Measurements from ENCODE around the gene BRD4. TPM values are rescaled to one million over a fixed set of nuclear protein-coding genes. Genes with fewer than 3 reads are reported as not detected.

BRD4 gene
- polyA plus RNA-seq, 3 donors from 2014 or later: 4.3 to 16.7 (median 7.0) TPM

DNA sequence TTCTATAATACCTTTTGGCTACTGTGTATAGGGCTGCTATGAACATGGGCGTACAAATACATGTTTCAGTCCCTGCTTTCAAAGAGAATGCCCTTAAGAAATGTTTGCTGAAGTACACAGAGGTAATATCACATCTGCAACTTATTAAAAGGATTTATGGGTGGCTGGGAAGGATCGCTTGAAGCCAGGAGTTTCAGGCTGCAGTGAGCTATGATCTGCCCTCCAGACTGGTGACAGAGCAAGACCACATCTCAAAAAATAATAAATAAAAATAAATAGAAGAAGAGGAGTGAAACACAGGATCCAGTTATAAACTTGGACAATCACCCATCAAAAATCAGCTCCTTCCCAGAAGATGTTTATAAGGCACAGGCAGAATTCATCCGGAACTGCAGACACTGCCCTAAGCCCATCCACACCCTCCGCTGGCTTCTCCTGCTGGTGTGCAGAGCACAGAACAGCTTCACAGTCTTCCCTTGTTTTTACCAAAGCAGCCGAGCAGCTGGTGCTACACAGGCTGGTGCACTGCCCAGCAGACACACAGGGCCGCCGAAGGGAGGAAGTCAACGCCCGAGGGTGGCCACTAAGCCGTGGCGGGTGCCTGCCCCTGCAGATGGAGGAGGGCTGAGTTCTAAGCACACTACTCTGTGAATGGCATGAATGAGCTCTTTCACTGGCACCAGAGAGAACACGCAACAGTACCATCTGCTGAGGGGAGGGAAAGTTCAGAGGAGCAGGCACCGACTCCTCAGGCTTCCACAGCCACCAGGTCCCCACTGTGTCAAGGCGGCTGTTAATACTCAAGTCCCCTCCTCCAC, 44.0 kb downstream of the BRD4 start:
- DNase-seq: peak; percentile 15 to 20 (median 17)
- Mint-ChIP-seq H3K4me3 (peak overlapping the region; percentile 62 to 83 (median 71)), H3K27me3 (ENCODE audit: low read depth in 3 of 3) (peaks cover 2 to 5% (median 2%) of the 10 kb centered on the region in 3 donors), H3K36me3 (no peaks in the 10 kb centered on the region), H3K9me3 (no peaks in the 10 kb centered on the region), H3K27ac (peak overlapping the region; percentile 45 to 89 (median 80)), H3K4me1 (peaks cover 97 to 100% of the 10 kb centered on the region in 2 donors)

DNA sequence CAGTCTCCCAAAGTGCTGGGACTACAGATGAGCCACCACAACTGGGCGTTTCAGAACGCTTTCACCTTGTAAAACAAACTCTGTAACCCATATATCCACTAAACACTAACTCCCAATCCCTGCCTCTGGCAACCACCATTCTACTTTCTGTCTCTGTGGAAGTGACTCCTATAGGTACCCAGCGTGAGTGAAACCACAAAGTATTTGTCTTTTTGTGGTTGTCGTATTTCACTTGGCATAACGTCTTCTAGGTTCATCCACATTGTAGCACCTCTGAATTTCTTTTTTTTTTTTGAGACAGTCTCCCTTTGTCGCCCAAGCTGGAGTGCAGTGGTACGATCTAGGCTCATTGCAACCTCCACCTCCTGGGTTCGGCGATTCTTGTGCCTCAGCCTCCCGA, 44.8 kb downstream of the BRD4 start:
- H3K27me3 Mint-ChIP-seq (ENCODE audit: low read depth in 3 of 3): peaks cover 2 to 5% (median 2%) of the 10 kb centered on the region in 3 donors
- peak overlapping the region; percentile 45 to 89 (median 72) for H3K27ac Mint-ChIP-seq
- H3K36me3 Mint-ChIP-seq: no peaks in the 10 kb centered on the region
- H3K4me3 Mint-ChIP-seq: peak overlapping the region; percentile 47 to 83 (median 62)
- H3K4me1 Mint-ChIP-seq: peaks cover 97 to 100% of the 10 kb centered on the region in 2 donors
- DNase-seq: no peak
- H3K9me3 Mint-ChIP-seq: no peaks in the 10 kb centered on the region

DNA sequence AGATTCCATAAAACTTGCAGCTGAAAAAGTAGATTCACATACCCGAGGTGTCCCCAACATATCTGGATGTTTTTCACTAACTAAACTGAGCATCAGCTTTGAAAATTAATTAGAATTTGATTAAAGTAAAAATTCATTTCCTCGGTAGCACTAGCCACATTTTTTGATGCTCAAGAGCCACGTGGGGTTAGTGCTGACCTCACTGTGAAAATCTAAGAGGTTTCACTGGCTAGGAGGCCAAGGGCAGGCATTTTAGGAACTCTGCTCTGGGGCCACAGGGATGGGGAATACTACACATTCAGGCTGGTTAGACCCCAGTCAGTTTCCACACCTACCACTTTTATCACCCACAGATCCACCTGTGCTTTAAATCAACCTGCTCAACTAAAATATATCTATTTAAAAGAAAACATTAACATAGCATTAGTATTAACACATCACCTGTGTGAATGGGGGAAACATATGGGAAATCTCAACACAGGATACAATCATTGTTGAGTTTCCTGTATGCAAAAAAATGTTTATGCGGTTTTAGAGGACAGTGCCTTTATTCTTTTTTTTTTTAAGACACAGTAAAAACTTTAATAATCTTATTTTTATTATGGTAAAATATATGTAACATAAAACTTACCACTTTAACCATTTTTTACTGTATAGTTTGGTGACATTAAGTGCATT, 45.5 kb downstream of the BRD4 start:
- no peaks in the 10 kb centered on the region for H3K9me3 Mint-ChIP-seq
- H3K4me1 Mint-ChIP-seq: peaks cover 97 to 100% of the 10 kb centered on the region in 2 donors
- no peaks in the 10 kb centered on the region for H3K36me3 Mint-ChIP-seq
- H3K27ac Mint-ChIP-seq: peak overlapping the region; percentile 45 to 87 (median 62)
- H3K4me3 Mint-ChIP-seq: peak overlapping the region in 4 of 5 donors; percentile 34 to 70 (median 52)
- H3K27me3 Mint-ChIP-seq (ENCODE audit: low read depth in 3 of 3): peaks cover 2 to 5% (median 2%) of the 10 kb centered on the region in 3 donors
- DNase-seq: no peak

DNA sequence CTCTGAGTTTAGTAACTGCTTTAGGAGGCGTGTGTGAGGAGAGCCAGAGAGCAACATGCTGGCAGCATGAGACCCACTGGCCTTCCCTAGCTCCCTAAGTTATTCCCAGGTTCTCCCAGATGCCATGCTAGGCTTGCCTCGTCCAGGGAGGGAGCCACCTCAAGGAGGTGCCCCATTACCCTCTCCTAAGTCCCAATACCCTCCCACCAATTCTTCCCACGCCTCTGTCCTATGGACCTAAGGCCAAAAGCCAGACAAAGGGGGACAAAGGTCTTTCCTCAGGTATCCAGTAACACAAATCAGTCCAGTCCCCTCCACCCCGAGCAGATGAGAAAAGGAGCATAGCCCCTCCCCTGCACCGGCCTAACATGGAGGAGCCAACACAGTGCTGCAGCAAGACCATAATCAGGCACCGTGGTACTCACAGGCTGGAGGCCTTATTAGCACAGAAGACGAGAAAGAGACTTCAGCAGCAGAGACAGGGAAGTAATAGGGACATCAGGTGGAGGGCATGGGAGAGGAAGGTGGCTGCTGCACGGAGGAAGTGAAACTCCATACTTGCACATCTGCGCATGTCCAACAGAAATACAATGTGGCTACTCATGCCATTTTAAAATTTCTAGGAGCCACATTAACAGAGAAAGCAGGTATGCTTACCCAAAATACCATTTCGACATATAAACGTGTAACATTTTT, 46.3 kb downstream of the BRD4 start:
- Mint-ChIP-seq H3K27ac (peak overlapping the region in 5 of 6 donors; percentile 45 to 87 (median 62)), H3K9me3 (no peaks in the 10 kb centered on the region), H3K4me1 (peaks cover 97 to 100% of the 10 kb centered on the region in 2 donors), H3K36me3 (no peaks in the 10 kb centered on the region), H3K4me3 (peak overlapping the region; percentile 21 to 67 (median 36)), H3K27me3 (ENCODE audit: low read depth in 3 of 3) (peaks cover 2 to 5% (median 2%) of the 10 kb centered on the region in 3 donors)
- no peak for DNase-seq

DNA sequence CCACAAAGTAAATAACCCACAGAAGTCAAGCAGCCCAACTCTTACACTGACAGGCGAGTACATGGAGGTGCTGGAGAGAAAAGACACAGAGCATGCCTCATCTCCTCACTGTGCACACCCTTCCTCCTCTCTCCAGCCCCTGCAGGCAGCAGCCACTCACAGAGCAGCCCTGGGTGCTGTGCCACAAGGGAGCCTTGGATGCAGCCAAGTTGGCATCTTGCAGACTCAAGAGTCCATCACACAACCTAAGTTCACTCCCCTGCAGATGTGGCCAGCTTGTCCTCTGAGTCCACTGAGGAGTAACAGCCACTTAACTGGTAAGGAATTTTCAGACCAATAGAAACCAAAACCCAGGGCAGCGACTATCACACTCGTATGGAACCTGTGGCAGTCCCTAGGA, 47.4 kb downstream of the BRD4 start:
- Mint-ChIP-seq H3K4me1 (peaks cover 97 to 100% of the 10 kb centered on the region in 2 donors), H3K27me3 (ENCODE audit: low read depth in 3 of 3) (peaks cover 2 to 5% (median 2%) of the 10 kb centered on the region in 3 donors), H3K27ac (peak overlapping the region; percentile 45 to 78 (median 73)), H3K9me3 (no peaks in the 10 kb centered on the region), H3K4me3 (peak overlapping the region; percentile 12 to 62 (median 45)), H3K36me3 (no peaks in the 10 kb centered on the region)
- DNase-seq: no peak

DNA sequence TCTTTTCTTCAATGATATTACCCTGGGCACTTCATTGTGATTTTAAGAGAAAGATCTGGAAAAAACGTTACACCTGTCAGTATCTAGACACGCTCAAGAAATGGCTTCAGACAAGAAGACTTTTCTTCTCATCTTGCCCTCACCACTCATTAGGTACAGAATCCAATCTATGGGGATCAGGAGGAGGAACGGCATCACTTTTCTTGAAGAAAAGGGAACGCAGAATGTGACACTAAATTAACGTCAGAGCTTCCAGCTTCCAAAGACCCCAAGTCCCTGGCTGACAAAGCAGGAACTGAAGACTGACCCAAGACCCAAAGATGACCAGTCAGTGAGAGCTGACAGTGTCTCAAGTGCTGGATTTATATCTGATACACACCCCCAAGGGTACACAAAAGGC, 48.2 kb downstream of the BRD4 start:
- Mint-ChIP-seq H3K4me1 (peaks cover 97 to 100% of the 10 kb centered on the region in 2 donors), H3K27ac (peak overlapping the region; percentile 3 to 78 (median 64)), H3K27me3 (ENCODE audit: low read depth in 3 of 3) (peaks cover 2 to 4% (median 2%) of the 10 kb centered on the region in 3 donors), H3K9me3 (no peaks in the 10 kb centered on the region), H3K36me3 (no peaks in the 10 kb centered on the region), H3K4me3 (peak overlapping the region; percentile 6 to 59 (median 34))
- DNase-seq: no peak

DNA sequence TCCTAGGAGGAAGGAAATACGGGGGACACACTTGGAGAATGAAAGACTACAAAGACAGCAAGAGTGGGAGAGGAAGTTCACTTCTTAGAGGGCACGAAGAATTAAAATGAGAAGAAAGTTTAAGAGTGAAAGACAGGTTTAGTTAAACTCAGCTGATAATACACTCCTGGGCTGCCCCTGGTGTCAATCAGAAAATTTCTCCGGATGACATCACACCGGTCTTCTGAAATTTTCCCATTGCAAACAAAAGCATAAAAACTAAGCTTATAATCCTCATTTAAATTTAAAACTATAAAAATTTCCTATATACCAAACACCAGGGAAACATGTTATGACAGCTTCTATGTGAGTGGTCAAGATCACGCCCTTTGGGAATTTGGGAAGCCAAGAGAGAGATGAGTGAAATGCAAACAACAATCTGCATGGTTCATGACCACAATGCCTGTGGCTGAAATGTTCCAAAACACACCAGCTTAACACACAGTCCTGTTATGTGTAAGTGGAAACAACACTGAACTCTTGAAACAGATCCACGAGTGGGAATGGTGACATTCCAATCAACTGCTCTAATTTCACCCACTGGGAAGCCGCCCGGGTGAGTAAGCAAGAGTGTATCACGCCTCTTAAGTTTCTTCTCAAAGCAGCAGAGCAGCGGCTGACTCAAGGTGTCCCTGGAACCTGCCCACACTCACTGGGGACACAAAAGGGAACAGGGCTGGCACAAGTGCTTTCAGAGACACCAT, 49.0 kb downstream of the BRD4 start:
- Mint-ChIP-seq H3K27ac (peak overlapping the region; percentile 45 to 82 (median 80)), H3K36me3 (no peaks in the 10 kb centered on the region), H3K9me3 (no peaks in the 10 kb centered on the region)

DNA sequence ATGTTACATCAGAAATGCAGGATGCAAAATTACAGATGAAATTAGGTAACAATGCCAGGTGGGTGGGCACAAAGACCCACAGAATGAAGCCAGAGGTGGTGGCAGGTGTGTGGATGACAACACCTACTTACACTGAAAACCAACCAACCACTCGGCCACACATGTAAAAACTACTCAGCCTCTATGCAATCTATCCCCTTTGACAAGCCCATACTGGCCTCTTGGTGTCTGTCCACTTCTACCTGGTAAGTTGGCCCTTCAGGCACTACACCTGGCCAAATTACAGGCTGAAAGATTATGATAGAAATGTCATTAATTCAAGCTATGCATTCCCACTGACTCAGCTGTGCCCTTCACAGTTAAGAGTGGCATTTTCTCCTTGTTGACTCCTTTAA, 50.0 kb downstream of the BRD4 start:
- Mint-ChIP-seq H3K27me3 (ENCODE audit: low read depth in 3 of 3) (peaks cover 0 to 4% (median 2%) of the 10 kb centered on the region in 3 donors), H3K4me1 (peaks cover 92 to 97% of the 10 kb centered on the region in 2 donors), H3K9me3 (no peaks in the 10 kb centered on the region), H3K4me3 (peak overlapping the region in 4 of 5 donors; percentile 14 to 33 (median 27)), H3K27ac (peak overlapping the region; percentile 36 to 81 (median 72)), H3K36me3 (no peaks in the 10 kb centered on the region)
- no peak for DNase-seq

More for the DNA sequence above, 49.0 kb downstream of the BRD4 start:
- DNase-seq: no peak
- Mint-ChIP-seq H3K4me1 (peaks cover 96 to 100% of the 10 kb centered on the region in 2 donors), H3K27me3 (ENCODE audit: low read depth in 3 of 3) (peaks cover 0 to 4% (median 2%) of the 10 kb centered on the region in 3 donors), H3K4me3 (peak overlapping the region; percentile 6 to 65 (median 55))

DNA sequence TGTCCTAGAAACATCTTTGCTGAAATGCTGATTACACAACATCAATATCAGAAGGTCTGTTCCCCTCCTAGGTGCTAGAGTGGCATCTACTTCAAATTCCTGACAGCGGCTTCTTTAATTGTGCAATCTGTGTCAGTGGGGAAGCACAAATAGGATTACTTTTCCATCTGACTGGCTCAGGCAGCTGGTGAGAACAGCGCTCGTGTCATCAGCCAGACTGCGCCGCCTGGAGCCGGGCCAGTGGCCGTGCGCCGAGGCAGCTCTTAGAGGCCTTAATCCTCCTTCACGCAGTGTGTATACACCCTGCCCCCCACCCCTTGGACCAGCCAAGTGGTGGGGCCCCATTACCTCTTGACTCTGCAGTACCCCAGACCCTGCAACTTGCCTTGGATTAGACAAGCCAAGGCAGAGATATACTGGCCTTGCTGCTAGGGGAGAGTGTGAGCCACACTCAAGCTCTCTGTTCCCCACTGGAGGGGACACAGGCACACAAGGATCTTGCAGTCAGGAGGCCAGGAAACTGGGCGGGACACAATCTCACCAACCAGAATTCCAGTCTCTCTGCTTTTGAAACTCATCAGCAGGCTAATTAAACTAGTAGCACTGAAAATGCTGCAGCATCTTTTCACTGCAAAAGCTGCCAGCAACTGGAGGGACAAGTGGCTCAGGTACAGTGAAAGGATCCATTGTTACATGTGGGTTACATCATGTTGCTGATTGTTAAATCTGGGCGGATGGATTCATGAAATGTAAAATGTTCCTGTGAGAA, 51.2 kb downstream of the BRD4 start:
- H3K27ac Mint-ChIP-seq: peak overlapping the region; percentile 45 to 80 (median 72)
- H3K4me1 Mint-ChIP-seq: peaks cover 94 to 97% of the 10 kb centered on the region in 2 donors
- no peak for DNase-seq
- H3K27me3 Mint-ChIP-seq (ENCODE audit: low read depth in 3 of 3): peaks cover 0 to 5% (median under 1%) of the 10 kb centered on the region in 3 donors
- no peaks in the 10 kb centered on the region for H3K36me3 Mint-ChIP-seq
- H3K9me3 Mint-ChIP-seq: no peaks in the 10 kb centered on the region
- peak overlapping the region in 2 of 5 donors; percentile 6 to 22 for H3K4me3 Mint-ChIP-seq

DNA sequence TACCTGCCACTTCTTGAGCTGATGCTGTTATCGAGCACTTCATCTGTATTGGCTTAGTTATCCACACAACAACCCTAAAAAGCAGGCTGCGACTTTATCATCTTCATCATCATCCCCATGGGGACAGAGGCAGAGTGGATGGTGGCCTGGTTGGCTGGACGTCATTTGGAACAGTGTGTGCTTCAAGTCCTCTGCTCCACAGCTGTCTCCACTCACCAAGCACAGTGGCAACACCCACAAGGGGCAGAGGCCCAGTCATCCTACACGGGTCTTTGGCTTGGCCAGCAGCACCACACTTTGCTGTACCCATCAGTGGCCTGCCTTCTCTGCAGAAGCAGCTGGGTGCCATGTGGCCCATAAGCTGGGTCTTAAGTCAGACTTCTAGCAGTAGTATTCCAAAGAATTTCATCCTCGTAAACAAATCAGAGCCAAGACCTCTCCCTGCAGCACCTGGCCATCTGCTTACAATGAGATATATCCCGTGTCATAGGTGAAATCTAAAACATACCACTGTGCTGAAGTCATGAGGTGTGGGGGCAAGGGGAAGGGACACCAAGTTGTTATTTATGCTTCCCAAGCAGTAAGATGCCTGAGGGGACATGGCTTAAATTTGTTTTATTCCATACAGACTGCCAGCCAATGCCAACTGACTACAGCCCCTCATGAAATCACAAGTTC, 52.2 kb downstream of the BRD4 start:
- H3K27me3 Mint-ChIP-seq (ENCODE audit: low read depth in 3 of 3): peaks cover 0 to 3% (median 0%) of the 10 kb centered on the region in 3 donors
- no peaks in the 10 kb centered on the region for H3K9me3 Mint-ChIP-seq
- H3K4me3 Mint-ChIP-seq: peak overlapping the region in 3 of 5 donors; percentile 8 to 36 (median 10)
- peak overlapping the region; percentile 45 to 84 (median 77) for H3K27ac Mint-ChIP-seq
- no peak for DNase-seq
- H3K36me3 Mint-ChIP-seq: no peaks in the 10 kb centered on the region
- peaks cover 94 to 97% of the 10 kb centered on the region in 2 donors for H3K4me1 Mint-ChIP-seq

DNA sequence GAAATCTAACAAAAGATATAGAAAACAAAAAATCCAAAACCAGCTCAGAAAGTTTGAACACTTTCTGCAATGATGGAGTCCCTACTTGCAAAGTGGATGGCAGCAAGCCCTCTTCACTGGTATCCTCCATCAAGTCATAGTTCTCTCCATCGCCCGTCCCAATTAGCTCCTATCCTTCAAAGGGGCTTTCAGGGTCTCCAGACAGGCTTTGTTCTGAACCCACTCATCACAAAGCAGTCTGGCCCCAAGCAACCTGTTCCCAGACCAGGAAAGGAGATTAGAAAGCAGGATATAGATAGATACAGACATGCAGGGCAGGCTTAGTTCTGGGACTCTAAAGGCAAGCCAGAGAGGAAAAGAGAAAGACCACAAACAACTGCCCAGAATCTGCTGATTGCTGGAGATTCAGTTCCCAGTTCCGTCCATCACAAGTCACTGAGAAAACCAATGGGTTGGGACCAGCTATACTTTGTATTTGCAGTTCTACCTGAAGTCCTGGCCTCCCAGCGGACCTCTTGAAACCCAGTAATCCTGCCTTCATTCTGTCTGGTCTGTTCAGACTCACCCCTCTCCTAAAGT, 52.9 kb downstream of the BRD4 start:
- peak overlapping the region in 2 of 5 donors; percentile 8 to 40 for H3K4me3 Mint-ChIP-seq
- no peaks in the 10 kb centered on the region for H3K36me3 Mint-ChIP-seq
- no peaks in the 10 kb centered on the region for H3K9me3 Mint-ChIP-seq
- H3K27me3 Mint-ChIP-seq (ENCODE audit: low read depth in 3 of 3): peaks cover 0 to 3% (median 0%) of the 10 kb centered on the region in 3 donors
- H3K4me1 Mint-ChIP-seq: peaks cover 93 to 95% of the 10 kb centered on the region in 2 donors
- no peak for DNase-seq
- H3K27ac Mint-ChIP-seq: peak overlapping the region; percentile 70 to 84 (median 79)
